T-helper 2 cell treated with Interferon-gamma antibody and Interleukin-4, amounts not matched to agents 5 μg/mL and 100 μg/mL, for 36 hours (primary cell): ENCODE results near the gene ABCA7.
A peak's percentile ranks its signal among the peaks of the same experiment; 100 is the strongest.

Experiments used
- DNase-seq: peaks from one replicate; pipeline ENCODE4 v3.0.0; 2021; ENCODE audit warnings: low spot score
- H3K27ac Mint-ChIP-seq: one replicate; pipeline ENCODE4 v1.8.0; 2021; ENCODE audit warnings: mild to moderate bottlenecking, mixed read lengths
- H3K27me3 Mint-ChIP-seq: one replicate; pipeline ENCODE4 v1.8.0; 2021; ENCODE audit warnings: low read depth, mixed read lengths
- H3K36me3 Mint-ChIP-seq: one replicate; pipeline ENCODE4 v1.8.0; 2021; ENCODE audit warnings: low read depth, mixed read lengths
- H3K4me1 Mint-ChIP-seq: one replicate; pipeline ENCODE4 v1.8.0; 2021; ENCODE audit warnings: low read depth, mixed read lengths
- H3K4me3 Mint-ChIP-seq: one replicate; pipeline ENCODE4 v1.8.0; 2022; ENCODE audit warnings: mild to moderate bottlenecking, moderate library complexity, mixed read lengths
- H3K9me3 Mint-ChIP-seq: one replicate; pipeline ENCODE4 v1.8.0; 2021; ENCODE audit warnings: mixed read lengths

The ABCA7 gene

GRCh38 chr19:1089126-1089771 lies 49.3 kb downstream of the ABCA7 start:
- no peaks in the 10 kb centered on the region for H3K27me3 Mint-ChIP-seq
- H3K4me3 Mint-ChIP-seq = no peak overlapping the region
- H3K27ac Mint-ChIP-seq = peak overlapping the region; percentile 15
- H3K4me1 Mint-ChIP-seq = peaks cover 23% of the 10 kb centered on the region
- H3K9me3 Mint-ChIP-seq = no peaks in the 10 kb centered on the region
- DNase-seq = no peak
- H3K36me3 Mint-ChIP-seq = peaks cover 43% of the 10 kb centered on the region

DNA sequence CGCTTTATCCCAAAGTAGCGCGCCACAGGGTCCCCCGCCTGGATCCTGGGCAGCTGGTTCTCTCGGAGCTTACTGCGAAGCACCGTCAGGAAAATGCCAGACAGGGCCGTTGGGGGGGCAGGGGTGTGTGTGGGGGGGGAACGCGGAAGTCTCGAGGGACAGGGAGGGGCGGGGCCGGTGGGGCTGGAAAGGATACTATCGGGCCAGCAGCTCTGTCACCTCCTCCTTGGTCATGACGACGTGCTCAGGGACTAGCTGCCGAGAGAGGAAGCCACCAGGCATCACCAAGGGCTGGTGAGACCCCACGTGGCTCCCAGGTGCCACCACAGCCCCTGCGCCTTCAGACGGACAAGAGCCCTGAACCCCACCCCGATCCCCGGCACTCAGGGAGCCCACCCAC lies 50.0 kb downstream of the ABCA7 start:
- no peak for DNase-seq
- Mint-ChIP-seq H3K36me3 (peaks cover 36% of the 10 kb centered on the region), H3K4me1 (peaks cover 24% of the 10 kb centered on the region), H3K27me3 (no peaks in the 10 kb centered on the region), H3K27ac (peak overlapping the region; percentile 20), H3K9me3 (no peaks in the 10 kb centered on the region), H3K4me3 (no peak overlapping the region)

GRCh38 chr19:1090731-1091543 lies 51.0 kb downstream of the ABCA7 start:
- Mint-ChIP-seq H3K4me1 (peaks cover 26% of the 10 kb centered on the region), H3K9me3 (no peaks in the 10 kb centered on the region), H3K36me3 (peaks cover 31% of the 10 kb centered on the region), H3K4me3 (no peak overlapping the region), H3K27me3 (no peaks in the 10 kb centered on the region), H3K27ac (no peak overlapping the region)
- no peak for DNase-seq

GRCh38 chr19:1091544-1092175 lies 51.8 kb downstream of the ABCA7 start:
- H3K9me3 Mint-ChIP-seq = no peaks in the 10 kb centered on the region
- no peaks in the 10 kb centered on the region for H3K27me3 Mint-ChIP-seq
- peaks cover 25% of the 10 kb centered on the region for H3K36me3 Mint-ChIP-seq
- H3K27ac Mint-ChIP-seq = no peak overlapping the region
- peaks cover 24% of the 10 kb centered on the region for H3K4me1 Mint-ChIP-seq
- DNase-seq = no peak
- H3K4me3 Mint-ChIP-seq = no peak overlapping the region

GRCh38 chr19:1093330-1093729 lies 53.4 kb downstream of the ABCA7 start:
- H3K27ac Mint-ChIP-seq = peak overlapping the region; percentile 72
- peaks cover 22% of the 10 kb centered on the region for H3K4me1 Mint-ChIP-seq
- H3K4me3 Mint-ChIP-seq = peak overlapping the region; percentile 92

DNA sequence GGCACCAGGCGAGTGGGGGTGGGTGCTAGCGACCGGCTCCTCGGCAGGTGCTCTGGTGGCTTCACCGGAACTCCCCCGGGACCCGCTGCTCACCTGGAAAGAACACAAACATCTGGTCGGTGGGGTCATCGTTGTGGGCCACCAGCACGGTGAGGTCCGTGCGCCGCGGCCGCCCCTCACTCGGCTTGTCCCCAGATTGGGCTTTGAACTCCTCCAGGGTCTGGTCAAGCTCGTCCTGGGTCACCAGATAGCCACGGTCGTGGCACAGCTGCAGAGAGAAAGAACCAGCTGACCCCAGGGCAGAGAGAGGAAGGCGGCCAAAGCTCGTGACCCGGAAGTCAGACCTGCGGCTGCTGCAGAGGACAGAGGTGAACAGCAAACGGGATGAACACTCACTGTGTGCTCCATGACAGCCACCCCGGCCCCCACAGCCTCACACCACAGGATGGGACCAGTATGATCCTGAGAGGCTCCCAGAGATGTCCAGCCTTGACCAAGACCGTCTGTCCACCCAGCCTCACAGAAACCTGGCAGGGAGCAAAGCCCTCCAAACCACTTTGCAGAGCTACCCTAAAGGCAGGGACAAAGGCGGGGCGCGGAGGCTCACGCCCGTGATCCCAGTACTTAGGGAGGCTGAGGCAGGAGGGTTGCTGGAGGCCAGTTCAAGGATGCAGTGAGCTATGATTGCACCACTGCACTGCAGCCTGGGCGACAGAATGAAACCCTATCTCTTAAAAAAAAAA lies 54.1 kb downstream of the ABCA7 start:
- Mint-ChIP-seq H3K27me3 (no peaks in the 10 kb centered on the region), H3K36me3 (peaks cover 18% of the 10 kb centered on the region), H3K4me3 (peak overlapping the region; percentile 92), H3K4me1 (peaks cover 25% of the 10 kb centered on the region), H3K27ac (peak overlapping the region; percentile 75), H3K9me3 (no peaks in the 10 kb centered on the region)
- no peak for DNase-seq

More at GRCh38 chr19:1093330-1093729, 53.4 kb downstream of the ABCA7 start:
- Mint-ChIP-seq H3K27me3 (no peaks in the 10 kb centered on the region), H3K9me3 (no peaks in the 10 kb centered on the region), H3K36me3 (peaks cover 17% of the 10 kb centered on the region)
- no peak for DNase-seq

GRCh38 chr19:1094655-1094977 lies 54.7 kb downstream of the ABCA7 start:
- Mint-ChIP-seq H3K4me3 (peak overlapping the region; percentile 92), H3K9me3 (peaks cover 1% of the 10 kb centered on the region), H3K4me1 (peaks cover 26% of the 10 kb centered on the region), H3K27ac (peak overlapping the region; percentile 75), H3K27me3 (no peaks in the 10 kb centered on the region), H3K36me3 (peaks cover 18% of the 10 kb centered on the region)
- no peak for DNase-seq

DNA sequence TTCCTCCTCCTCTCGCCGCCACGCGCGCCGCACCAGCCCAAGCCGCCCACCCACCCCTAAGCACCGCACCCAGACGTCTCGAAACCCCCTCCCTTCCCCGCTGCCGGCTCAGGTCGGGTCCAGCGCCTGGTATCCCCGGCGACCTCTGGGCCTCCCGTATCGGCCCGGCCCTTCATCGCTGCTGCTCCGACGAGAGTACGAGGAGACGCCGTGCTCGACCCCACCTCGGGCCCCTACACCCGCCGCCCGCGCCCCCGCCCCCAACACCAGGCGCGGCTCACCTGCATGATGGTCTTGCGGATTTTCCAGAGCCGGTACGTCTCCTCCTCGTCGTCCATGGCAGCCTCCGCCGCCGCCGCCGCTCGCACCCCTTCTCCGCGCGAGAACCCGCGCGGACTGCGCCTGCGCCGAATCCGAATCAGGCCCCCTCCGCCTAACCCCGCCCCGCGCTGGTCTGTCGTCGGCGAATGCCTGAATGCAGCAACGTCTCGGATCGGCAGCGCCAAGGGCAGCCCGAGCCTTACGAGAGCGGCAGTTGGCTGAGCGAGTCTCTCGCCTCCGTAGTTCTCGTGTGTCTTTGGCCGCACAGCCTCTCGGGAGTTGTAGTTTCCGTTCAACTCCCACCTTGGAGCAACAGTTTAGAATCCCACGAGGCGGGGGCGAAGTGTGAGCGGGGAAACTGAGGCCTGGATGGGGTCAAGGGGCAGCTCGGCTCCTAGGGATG lies 55.2 kb downstream of the ABCA7 start, which contains the start of gene POLR2E:
Gene POLR2E, minus strand, starts transcription at position 398 of the 724 bp plus-strand sequence. Its CDS starts 60 bp downstream, at position 338.
- Mint-ChIP-seq H3K9me3 (peaks cover 6% of the 10 kb centered on the region), H3K4me1 (peaks cover 28% of the 10 kb centered on the region), H3K27me3 (no peaks in the 10 kb centered on the region), H3K36me3 (peaks cover 21% of the 10 kb centered on the region), H3K4me3 (peak within 1 kb of the TSS; percentile 92), H3K27ac (peak within 1 kb of the TSS; percentile 88)
- DNase-seq = peak; percentile 97

DNA sequence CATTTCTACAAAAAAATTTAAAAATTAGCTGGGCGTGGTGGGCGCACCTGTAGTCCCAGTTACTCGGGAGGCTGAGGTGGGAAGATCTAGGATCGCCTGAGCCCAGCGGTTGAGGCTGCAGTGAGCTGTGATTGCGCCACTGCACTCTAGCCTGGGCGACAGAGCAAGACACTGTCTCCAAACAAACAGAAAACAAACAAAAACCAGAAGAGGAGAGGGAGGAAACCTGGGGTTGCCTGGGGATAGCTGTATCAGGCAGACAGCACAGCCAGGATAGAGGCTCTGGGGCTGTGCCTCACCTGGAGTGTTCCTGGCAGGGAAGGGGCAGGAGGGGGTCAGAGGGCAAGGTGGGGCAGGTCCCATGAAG lies 57.9 kb downstream of the ABCA7 start:
- Mint-ChIP-seq H3K4me3 (no peak overlapping the region), H3K27me3 (no peaks in the 10 kb centered on the region), H3K36me3 (peaks cover 17% of the 10 kb centered on the region), H3K9me3 (peaks cover 6% of the 10 kb centered on the region), H3K27ac (peak overlapping the region; percentile 58), H3K4me1 (peaks cover 39% of the 10 kb centered on the region)
- DNase-seq = no peak

- peaks cover 40% of the 10 kb centered on the region for H3K4me1 Mint-ChIP-seq
- peak overlapping the region; percentile 58 for H3K27ac Mint-ChIP-seq
- H3K4me3 Mint-ChIP-seq = peak overlapping the region; percentile 9
- no peaks in the 10 kb centered on the region for H3K27me3 Mint-ChIP-seq
- peaks cover 6% of the 10 kb centered on the region for H3K9me3 Mint-ChIP-seq
- peaks cover 11% of the 10 kb centered on the region for H3K36me3 Mint-ChIP-seq
- DNase-seq = no peak
These were observed 58.5 kb downstream of the ABCA7 start for GRCh38 chr19:1098177-1099051.

- DNase-seq = no peak
- peak overlapping the region; percentile 54 for H3K4me3 Mint-ChIP-seq
- H3K27me3 Mint-ChIP-seq = no peaks in the 10 kb centered on the region
- H3K36me3 Mint-ChIP-seq = peaks cover 6% of the 10 kb centered on the region
- peaks cover 6% of the 10 kb centered on the region for H3K9me3 Mint-ChIP-seq
- H3K4me1 Mint-ChIP-seq = peaks cover 29% of the 10 kb centered on the region
- H3K27ac Mint-ChIP-seq = peak overlapping the region; percentile 78
These were observed 61.4 kb downstream of the ABCA7 start for GRCh38 chr19:1101337-1101698.

DNA sequence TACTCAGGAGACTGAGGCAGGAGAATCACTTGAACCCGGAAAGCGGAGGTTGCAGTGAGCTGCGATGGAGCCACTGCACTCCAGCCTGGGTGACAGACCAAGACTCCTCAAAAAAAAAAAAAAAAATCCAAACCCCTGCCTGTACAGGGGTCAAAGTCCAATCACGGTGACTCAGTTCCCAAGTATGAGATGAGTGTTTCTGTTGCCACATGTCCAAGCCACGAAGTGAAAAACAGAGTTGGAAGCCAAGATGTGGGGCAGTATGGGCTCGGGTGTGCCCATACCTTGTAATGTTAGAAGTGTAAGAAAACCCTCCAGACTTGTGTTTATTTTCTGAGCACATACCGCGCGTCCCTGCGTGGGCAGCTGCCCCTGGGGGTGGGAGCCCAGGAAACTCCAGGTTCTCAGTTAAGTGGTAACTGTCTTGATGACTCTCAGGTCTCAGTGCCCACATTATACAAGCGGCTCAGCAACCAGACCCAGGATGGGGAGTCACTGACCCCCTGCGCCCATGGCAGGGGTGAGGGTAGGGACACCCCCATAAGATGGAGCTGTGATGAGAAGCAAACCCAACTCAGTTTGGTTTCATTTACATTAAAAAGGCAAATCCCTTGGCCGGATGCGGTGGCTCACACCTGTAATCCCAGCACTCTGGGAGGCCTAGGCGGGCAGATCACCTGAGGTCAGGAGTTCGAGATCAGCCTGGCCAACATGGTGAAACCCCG lies 62.7 kb downstream of the ABCA7 start:
- H3K27ac Mint-ChIP-seq = peak overlapping the region; percentile 75
- peak; percentile 88 for DNase-seq
- H3K4me3 Mint-ChIP-seq = peak overlapping the region; percentile 63
- H3K36me3 Mint-ChIP-seq = peaks cover 7% of the 10 kb centered on the region
- H3K9me3 Mint-ChIP-seq = peaks cover 6% of the 10 kb centered on the region
- no peaks in the 10 kb centered on the region for H3K27me3 Mint-ChIP-seq
- H3K4me1 Mint-ChIP-seq = peaks cover 29% of the 10 kb centered on the region
